BE2C (cell line): ENCODE data around the gene CATSPERD.

ENCODE experiments used
- DNase-seq: peaks from one replicate; pipeline ENCODE4 v3.0.0-alpha.2; 2020
- H3K27me3 ChIP-seq: fragments of 250-450 bp; sonication (Bioruptor Pico); 2 replicates; pipeline ENCODE4 v1.5.1; 2020; ENCODE audit warnings: mild to moderate bottlenecking
- H3K36me3 ChIP-seq: fragments of 250-450 bp; sonication (Bioruptor Pico); 2 replicates; pipeline ENCODE4 v1.5.1; 2020; ENCODE audit warnings: mild to moderate bottlenecking
- H3K4me1 ChIP-seq: fragments of 250-450 bp; sonication (Bioruptor Pico); 2 replicates; pipeline ENCODE4 v1.5.1; 2020
- H3K4me3 ChIP-seq: 2 replicates; pipeline ENCODE4 v1.5.1; 2011; ENCODE audit warnings: low read depth, low read length
- H3K9me3 ChIP-seq: fragments of 250-450 bp; sonication (Bioruptor Pico); 2 replicates; pipeline ENCODE4 v1.5.1; 2020
- TF ChIP-seq, protein P1 (sequence below): IDR thresholded peaks from 2 replicates; pipeline ENCODE4 v1.5.1; 2012; ENCODE audit warnings: mild to moderate bottlenecking, low read depth, low read length

CATSPERD gene

DNA sequence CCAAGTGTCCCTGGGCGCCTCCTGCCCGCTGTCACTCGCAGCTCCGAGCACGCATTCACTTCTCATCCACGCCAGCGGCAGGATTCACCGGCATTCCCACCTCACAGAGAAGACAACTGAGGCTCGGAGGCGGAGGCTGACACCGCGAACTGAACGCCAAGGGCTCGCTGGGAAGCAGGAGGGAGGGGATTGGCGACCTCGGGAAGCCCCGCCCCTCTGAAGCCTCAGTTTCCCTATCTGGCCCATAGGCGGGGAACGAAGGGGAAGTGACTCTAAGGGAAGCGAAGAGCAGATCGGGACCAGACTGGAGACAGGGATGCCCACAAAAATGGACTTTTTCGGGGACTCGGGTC is 40.4 kb upstream of the CATSPERD start:
- TF ChIP-seq, protein P1, sequence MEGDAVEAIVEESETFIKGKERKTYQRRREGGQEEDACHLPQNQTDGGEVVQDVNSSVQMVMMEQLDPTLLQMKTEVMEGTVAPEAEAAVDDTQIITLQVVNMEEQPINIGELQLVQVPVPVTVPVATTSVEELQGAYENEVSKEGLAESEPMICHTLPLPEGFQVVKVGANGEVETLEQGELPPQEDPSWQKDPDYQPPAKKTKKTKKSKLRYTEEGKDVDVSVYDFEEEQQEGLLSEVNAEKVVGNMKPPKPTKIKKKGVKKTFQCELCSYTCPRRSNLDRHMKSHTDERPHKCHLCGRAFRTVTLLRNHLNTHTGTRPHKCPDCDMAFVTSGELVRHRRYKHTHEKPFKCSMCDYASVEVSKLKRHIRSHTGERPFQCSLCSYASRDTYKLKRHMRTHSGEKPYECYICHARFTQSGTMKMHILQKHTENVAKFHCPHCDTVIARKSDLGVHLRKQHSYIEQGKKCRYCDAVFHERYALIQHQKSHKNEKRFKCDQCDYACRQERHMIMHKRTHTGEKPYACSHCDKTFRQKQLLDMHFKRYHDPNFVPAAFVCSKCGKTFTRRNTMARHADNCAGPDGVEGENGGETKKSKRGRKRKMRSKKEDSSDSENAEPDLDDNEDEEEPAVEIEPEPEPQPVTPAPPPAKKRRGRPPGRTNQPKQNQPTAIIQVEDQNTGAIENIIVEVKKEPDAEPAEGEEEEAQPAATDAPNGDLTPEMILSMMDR, result no peak
- Histone ChIP-seq H3K9me3 (no peaks in the 10 kb centered on the region), H3K4me3 (peak overlapping the region; percentile 88), H3K27me3 (no peaks in the 10 kb centered on the region), H3K4me1 (no peaks in the 10 kb centered on the region), H3K36me3 (no peaks in the 10 kb centered on the region)
- no peak for DNase-seq

DNA sequence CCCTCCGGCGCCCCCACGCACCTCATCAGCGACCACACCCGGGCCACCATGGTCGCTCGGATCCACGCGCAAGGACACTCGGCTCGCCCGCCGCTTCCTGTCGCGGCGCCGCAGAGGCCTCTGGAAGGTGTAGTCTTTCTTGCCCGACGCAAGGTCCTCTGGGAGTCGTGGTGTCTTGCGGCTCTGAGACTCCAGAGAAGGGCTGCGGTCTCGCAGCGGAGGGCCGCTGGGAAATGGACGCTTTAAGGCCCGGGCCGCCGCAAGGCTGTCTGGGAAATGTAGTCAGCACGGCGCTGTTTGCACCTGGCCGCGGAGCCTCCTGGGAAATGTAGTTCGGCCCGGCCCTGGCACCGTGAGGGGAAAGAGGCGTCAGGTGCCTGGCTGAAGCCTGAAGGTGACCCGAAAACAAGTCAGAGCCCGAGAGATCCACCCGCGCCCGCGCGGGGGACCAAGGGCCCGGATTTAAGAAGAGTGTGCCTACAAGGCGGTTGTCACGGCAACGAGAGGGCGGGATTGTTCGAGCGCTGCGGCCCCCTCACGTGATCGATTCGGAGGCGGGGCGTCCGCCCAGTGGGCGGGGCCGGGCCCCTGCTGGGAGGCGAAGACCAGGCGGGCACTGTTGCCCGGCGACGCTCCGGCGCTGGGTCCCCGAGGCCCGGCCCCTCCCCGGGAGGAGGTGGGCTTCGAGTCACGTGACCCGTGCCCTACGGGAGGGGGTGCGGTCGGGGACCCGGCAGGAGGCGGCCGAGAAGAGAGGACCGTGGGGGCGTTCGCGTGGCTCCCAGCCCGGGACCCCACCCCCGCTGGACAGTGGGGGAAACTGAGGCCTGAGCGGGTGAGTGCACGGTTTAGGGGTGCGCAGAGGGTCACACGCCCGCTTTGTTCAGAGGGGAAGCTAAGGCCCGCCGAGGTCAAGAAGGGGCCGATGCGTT is 39.7 kb upstream of the CATSPERD start, which contains the start of the genes HSD11B1L and MICOS13:
Gene HSD11B1L (plus strand): TSS at position 591 of the 932 bp plus-strand sequence. CDS start 3,806 bp downstream, outside the sequence.
Gene MICOS13 (minus strand): TSS at position 80 of the 932 bp plus-strand sequence. CDS start 30 bp downstream, at position 50.
- TF ChIP-seq, protein P1, result no peak
- DNase-seq, result peak; percentile 99

DNA sequence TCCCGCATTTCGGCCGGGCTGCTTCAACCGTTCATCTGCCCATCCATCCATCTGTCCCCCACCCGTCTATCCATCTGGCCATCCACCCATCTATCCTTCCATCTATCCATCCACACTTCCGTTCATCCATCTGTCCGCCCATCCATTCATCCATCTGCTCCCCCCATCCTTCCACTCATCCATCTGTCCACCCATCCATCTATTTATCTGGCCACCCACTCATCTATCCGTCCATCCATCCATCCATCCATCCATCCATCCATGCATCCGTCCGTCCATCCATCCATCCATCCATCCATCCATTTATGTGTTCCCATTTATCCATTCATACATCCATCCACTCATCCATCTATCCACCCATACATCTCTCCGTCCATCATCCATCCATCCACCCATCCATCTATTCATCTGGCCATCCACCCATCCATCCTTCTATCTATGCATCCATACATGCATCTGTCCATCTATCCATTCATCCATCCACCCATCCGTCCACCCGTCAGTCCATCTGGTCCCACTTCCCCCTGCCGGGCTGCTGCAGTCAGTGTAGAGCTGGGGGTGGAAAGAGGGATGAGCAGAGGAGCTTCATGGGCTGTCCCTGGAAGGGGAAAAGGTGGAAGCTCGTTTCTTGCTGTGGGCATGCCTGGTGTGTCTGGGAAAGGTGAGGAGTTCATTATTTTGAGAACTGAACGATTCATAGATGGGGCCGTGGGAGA is 38.9 kb upstream of the CATSPERD start:
- Histone ChIP-seq H3K9me3 (no peaks in the 10 kb centered on the region), H3K4me3 (peak overlapping the region; percentile 88), H3K4me1 (no peaks in the 10 kb centered on the region), H3K36me3 (no peaks in the 10 kb centered on the region), H3K27me3 (no peaks in the 10 kb centered on the region)
- DNase-seq, result no peak
- TF ChIP-seq, protein P1, result no peak

More for the DNA sequence above, 39.7 kb upstream of the CATSPERD start, which contains the start of the genes HSD11B1L and MICOS13:
- no peaks in the 10 kb centered on the region for H3K36me3 ChIP-seq
- no peaks in the 10 kb centered on the region for H3K4me1 ChIP-seq
- peak within 1 kb of the TSS; percentile 88 for H3K4me3 ChIP-seq
- H3K9me3 ChIP-seq, result no peaks in the 10 kb centered on the region
- no peaks in the 10 kb centered on the region for H3K27me3 ChIP-seq

DNA sequence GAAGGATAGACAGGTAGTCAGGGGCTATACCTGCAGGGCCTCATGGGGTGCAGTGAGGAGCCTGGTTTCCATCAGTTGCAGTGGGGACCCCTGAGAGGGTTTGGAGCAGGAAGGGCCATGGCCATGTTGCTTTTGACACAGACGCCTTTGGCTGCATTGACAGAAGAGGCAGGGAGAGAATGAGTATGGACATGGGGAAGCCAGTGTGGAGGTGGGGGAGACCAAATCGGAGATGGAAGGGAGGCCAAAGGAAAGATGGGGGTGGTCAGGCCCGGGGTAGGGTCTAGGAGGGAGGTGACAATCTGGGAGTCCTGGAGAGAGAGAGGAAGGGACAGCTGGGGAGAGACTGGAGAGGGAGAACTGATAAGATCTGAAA is 38.3 kb upstream of the CATSPERD start:
- TF ChIP-seq, protein P1, result no peak
- no peaks in the 10 kb centered on the region for H3K4me1 ChIP-seq
- H3K4me3 ChIP-seq, result no peak overlapping the region

DNA sequence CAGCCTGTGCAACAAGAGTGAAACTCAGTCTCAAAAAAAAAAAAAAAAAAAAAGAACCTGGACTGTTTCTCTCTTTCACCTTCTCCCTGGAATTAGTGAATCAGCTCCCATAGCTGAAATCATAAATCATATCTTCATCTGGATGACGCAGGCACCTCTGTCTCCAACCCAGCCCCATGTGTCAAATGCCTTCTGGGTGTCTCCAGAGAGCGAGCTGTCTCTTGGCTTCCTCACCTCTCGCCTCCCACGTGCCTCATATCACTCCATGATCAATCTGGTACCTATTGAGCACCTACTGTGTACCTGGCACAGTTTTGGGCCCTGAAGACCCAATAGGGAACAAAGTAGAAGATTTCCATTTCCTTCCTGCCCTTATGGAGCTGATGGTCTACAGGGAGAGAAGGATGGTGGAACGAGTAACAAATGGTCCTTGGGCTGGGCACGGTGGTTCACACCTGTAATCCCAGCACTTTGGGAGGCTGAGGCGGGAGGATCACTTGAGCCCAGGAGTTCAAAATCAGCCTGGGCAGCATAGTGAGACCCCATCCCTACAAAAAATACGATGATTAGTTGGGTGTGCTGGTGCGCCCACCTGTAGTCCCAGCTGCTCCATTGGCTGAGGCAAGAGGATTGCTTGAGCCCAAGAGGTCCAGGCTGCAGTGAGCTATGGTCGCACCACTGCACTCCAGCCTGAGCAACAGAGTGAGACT is 37.1 kb upstream of the CATSPERD start:
- no peak for DNase-seq
- no peaks in the 10 kb centered on the region for H3K27me3 ChIP-seq
- TF ChIP-seq, protein P1, result no peak
- H3K36me3 ChIP-seq, result no peaks in the 10 kb centered on the region
- no peaks in the 10 kb centered on the region for H3K9me3 ChIP-seq
- no peak overlapping the region for H3K4me3 ChIP-seq
- no peaks in the 10 kb centered on the region for H3K4me1 ChIP-seq

More for the DNA sequence above, 38.3 kb upstream of the CATSPERD start:
- no peak for DNase-seq
- no peaks in the 10 kb centered on the region for H3K36me3 ChIP-seq
- H3K27me3 ChIP-seq, result no peaks in the 10 kb centered on the region
- no peaks in the 10 kb centered on the region for H3K9me3 ChIP-seq
